Stimulated activated naive CD8-positive, alpha-beta T cell treated with anti-CD3 and anti-CD28 coated beads, Interleukin-15, Interleukin-2, amounts not matched to agents 100 ng/mL and 50 ng/mL, for 24 hours (primary cell): ENCODE data around the gene NFIB.

Experiments
- H3K27ac Mint-ChIP-seq: one replicate; pipeline ENCODE4 v1.8.0; 2021; ENCODE audit warnings: mild to moderate bottlenecking, mixed read lengths
- H3K27me3 Mint-ChIP-seq: one replicate; pipeline ENCODE4 v1.8.0; 2021; ENCODE audit warnings: mixed read lengths
- H3K36me3 Mint-ChIP-seq: one replicate; pipeline ENCODE4 v1.8.0; 2021; ENCODE audit warnings: low read depth, mixed read lengths
- H3K4me1 Mint-ChIP-seq: one replicate; pipeline ENCODE4 v1.8.0; 2021; ENCODE audit warnings: low read depth, mixed read lengths
- H3K4me3 Mint-ChIP-seq: one replicate; pipeline ENCODE4 v1.8.0; 2021; ENCODE audit warnings: mild to moderate bottlenecking, mixed read lengths
- H3K9me3 Mint-ChIP-seq: one replicate; pipeline ENCODE4 v1.8.0; 2021; ENCODE audit warnings: mixed read lengths

The NFIB gene

GRCh38 chr9:14313951-14314423 is at the start of gene NFIB:
Gene NFIB (minus strand): TSS chr9:14314141. CDS start chr9:14313511, 630 bp downstream.
- Mint-ChIP-seq H3K9me3 (no peaks in the 10 kb centered on the region), H3K4me1 (peaks cover 21% of the 10 kb centered on the region), H3K4me3 (peak within 1 kb of the TSS; percentile 78), H3K27me3 (peaks cover 76% of the 10 kb centered on the region), H3K36me3 (peaks cover 6% of the 10 kb centered on the region), H3K27ac (peak within 1 kb of the TSS; percentile 69)

- Mint-ChIP-seq H3K27ac (no peak overlapping the region), H3K27me3 (peaks cover 19% of the 10 kb centered on the region), H3K4me3 (no peak overlapping the region), H3K36me3 (no peaks in the 10 kb centered on the region), H3K9me3 (peaks cover 2% of the 10 kb centered on the region), H3K4me1 (no peaks in the 10 kb centered on the region)
Observed at GRCh38 chr9:14362175-14362574, 48.2 kb upstream of the NFIB start.

- no peak overlapping the region for H3K4me3 Mint-ChIP-seq
- no peaks in the 10 kb centered on the region for H3K4me1 Mint-ChIP-seq
- peaks cover 17% of the 10 kb centered on the region for H3K27me3 Mint-ChIP-seq
- H3K9me3 Mint-ChIP-seq = no peaks in the 10 kb centered on the region
- no peaks in the 10 kb centered on the region for H3K36me3 Mint-ChIP-seq
- no peak overlapping the region for H3K27ac Mint-ChIP-seq
Observed at GRCh38 chr9:14361074-14361473, 47.1 kb upstream of the NFIB start.

GRCh38 chr9:14358523-14358922 is 44.6 kb upstream of the NFIB start:
- Mint-ChIP-seq H3K27me3 (peaks cover 18% of the 10 kb centered on the region), H3K9me3 (no peaks in the 10 kb centered on the region), H3K4me1 (no peaks in the 10 kb centered on the region), H3K4me3 (no peak overlapping the region), H3K27ac (no peak overlapping the region), H3K36me3 (no peaks in the 10 kb centered on the region)

GRCh38 chr9:14356351-14357265 is 42.7 kb upstream of the NFIB start:
- H3K9me3 Mint-ChIP-seq = no peaks in the 10 kb centered on the region
- H3K36me3 Mint-ChIP-seq = no peaks in the 10 kb centered on the region
- no peaks in the 10 kb centered on the region for H3K4me1 Mint-ChIP-seq
- no peak overlapping the region for H3K4me3 Mint-ChIP-seq
- H3K27me3 Mint-ChIP-seq = peaks cover 37% of the 10 kb centered on the region
- H3K27ac Mint-ChIP-seq = no peak overlapping the region

- H3K36me3 Mint-ChIP-seq = no peaks in the 10 kb centered on the region
- peaks cover 61% of the 10 kb centered on the region for H3K27me3 Mint-ChIP-seq
- H3K9me3 Mint-ChIP-seq = no peaks in the 10 kb centered on the region
- H3K4me3 Mint-ChIP-seq = no peak overlapping the region
- H3K27ac Mint-ChIP-seq = no peak overlapping the region
- no peaks in the 10 kb centered on the region for H3K4me1 Mint-ChIP-seq
Observed at GRCh38 chr9:14354201-14354600, 40.3 kb upstream of the NFIB start.

GRCh38 chr9:14353222-14354056 is 39.5 kb upstream of the NFIB start:
- no peaks in the 10 kb centered on the region for H3K9me3 Mint-ChIP-seq
- peaks cover 68% of the 10 kb centered on the region for H3K27me3 Mint-ChIP-seq
- H3K4me1 Mint-ChIP-seq = peaks cover 6% of the 10 kb centered on the region
- no peak overlapping the region for H3K4me3 Mint-ChIP-seq
- no peak overlapping the region for H3K27ac Mint-ChIP-seq
- no peaks in the 10 kb centered on the region for H3K36me3 Mint-ChIP-seq

- no peaks in the 10 kb centered on the region for H3K36me3 Mint-ChIP-seq
- no peak overlapping the region for H3K4me3 Mint-ChIP-seq
- H3K9me3 Mint-ChIP-seq = no peaks in the 10 kb centered on the region
- H3K27me3 Mint-ChIP-seq = peaks cover 78% of the 10 kb centered on the region
- peaks cover 10% of the 10 kb centered on the region for H3K4me1 Mint-ChIP-seq
- H3K27ac Mint-ChIP-seq = no peak overlapping the region
Observed at GRCh38 chr9:14352503-14352902, 38.6 kb upstream of the NFIB start.

GRCh38 chr9:14351221-14351836 is 37.4 kb upstream of the NFIB start:
- peaks cover 10% of the 10 kb centered on the region for H3K4me1 Mint-ChIP-seq

GRCh38 chr9:14350754-14351153 is 36.8 kb upstream of the NFIB start:
- Mint-ChIP-seq H3K9me3 (no peaks in the 10 kb centered on the region), H3K27ac (no peak overlapping the region), H3K4me1 (peaks cover 10% of the 10 kb centered on the region), H3K4me3 (no peak overlapping the region), H3K36me3 (no peaks in the 10 kb centered on the region), H3K27me3 (peaks cover 90% of the 10 kb centered on the region)

More at GRCh38 chr9:14351221-14351836, 37.4 kb upstream of the NFIB start:
- Mint-ChIP-seq H3K36me3 (no peaks in the 10 kb centered on the region), H3K4me3 (no peak overlapping the region), H3K9me3 (no peaks in the 10 kb centered on the region), H3K27ac (no peak overlapping the region), H3K27me3 (peaks cover 89% of the 10 kb centered on the region)

GRCh38 chr9:14350349-14350728 is 36.4 kb upstream of the NFIB start:
- Mint-ChIP-seq H3K4me3 (no peak overlapping the region), H3K36me3 (no peaks in the 10 kb centered on the region), H3K27me3 (peaks cover 90% of the 10 kb centered on the region), H3K4me1 (peaks cover 10% of the 10 kb centered on the region), H3K27ac (no peak overlapping the region), H3K9me3 (no peaks in the 10 kb centered on the region)

- no peaks in the 10 kb centered on the region for H3K36me3 Mint-ChIP-seq
- H3K27ac Mint-ChIP-seq = no peak overlapping the region
- H3K4me1 Mint-ChIP-seq = peaks cover 10% of the 10 kb centered on the region
- no peaks in the 10 kb centered on the region for H3K9me3 Mint-ChIP-seq
- no peak overlapping the region for H3K4me3 Mint-ChIP-seq
- H3K27me3 Mint-ChIP-seq = peaks cover 84% of the 10 kb centered on the region
Observed at GRCh38 chr9:14349447-14350348, 35.8 kb upstream of the NFIB start.

GRCh38 chr9:14349146-14349446 is 35.2 kb upstream of the NFIB start:
- Mint-ChIP-seq H3K36me3 (no peaks in the 10 kb centered on the region), H3K27ac (peak overlapping the region; percentile 26), H3K27me3 (peaks cover 78% of the 10 kb centered on the region), H3K4me1 (peaks cover 10% of the 10 kb centered on the region), H3K4me3 (peak overlapping the region; percentile 1), H3K9me3 (no peaks in the 10 kb centered on the region)
